Stomach (tissue), 9 donors: ENCODE measurements around the gene DLG4. TPM values are rescaled to one million over a fixed set of nuclear protein-coding genes. Genes with fewer than 3 reads are reported as not detected.

ENCODE experiments used
- DNase-seq, 2 donors: peaks; one replicate each; pipeline versions ENCODE4 v3.0.0 to v3.0.0-alpha.2; 2013 to 2019
- H3K27ac ChIP-seq, 5 donors: fragments of 200-600 bp in 4 of 5; sonication (generic) in 4 of 5; one replicate each; pipeline ENCODE4 v1.5.1; 2013 to 2019; ENCODE audit warnings: mild to moderate bottlenecking in 1 of 5, moderate library complexity in 1 of 5
- H3K27me3 ChIP-seq, 3 donors: fragments of 200-600 bp; sonication (generic); one replicate each; pipeline ENCODE4 v1.5.1; 2017 to 2019; ENCODE audit warnings: mixed run types in 1 of 3
- H3K36me3 ChIP-seq, 4 donors: fragments of 200-600 bp; sonication (generic); 1 replicate in 3 of 4; 2 replicates in 1 of 4; pipeline ENCODE4 v1.5.1; 2016 to 2019
- H3K4me1 ChIP-seq, 4 donors: fragments of 200-600 bp; sonication (generic); one replicate each; pipeline ENCODE4 v1.5.1; 2016 to 2019
- H3K4me3 ChIP-seq, 4 donors: fragments of 200-600 bp; sonication (generic) in 3 of 4; one replicate each; pipeline ENCODE4 v1.5.1; 2016 to 2019; ENCODE audit warnings: mild to moderate bottlenecking in 1 of 4
- H3K9me3 ChIP-seq, 4 donors: fragments of 200-600 bp; sonication (generic); one replicate each; pipeline ENCODE4 v1.5.1; 2016 to 2019
- CTCF ChIP-seq, 7 experiments: fragments of 450-650 bp in 4 of 7; fragments of 200-600 bp in 3 of 7; sonication (generic) in 3 of 7; IDR thresholded peaks; one replicate each; pipeline ENCODE4 v1.5.1; 2016 to 2019; ENCODE audit warnings: antibody characterized with exemption in 7 of 7, control low read depth in 2 of 7, mild to moderate bottlenecking in 1 of 7
- EP300 ChIP-seq: sonication (generic); formaldehyde crosslinking; IDR thresholded peaks from one replicate; pipeline ENCODE4 v1.6.1; 2017; ENCODE audit warnings: antibody characterized with exemption
- POLR2A ChIP-seq, 4 donors: fragments of 450-650 bp; IDR thresholded peaks; one replicate each; pipeline ENCODE4 v1.6.1; 2016; ENCODE audit warnings: antibody characterized with exemption in 4 of 4, control low read depth in 2 of 4, mild to moderate bottlenecking in 1 of 4, moderate library complexity in 1 of 4
- POLR2AphosphoS5 ChIP-seq, 3 donors: sonication (generic); formaldehyde crosslinking; IDR thresholded peaks; one replicate each; pipeline ENCODE4 v1.6.1; 2016; ENCODE audit warnings: antibody characterized with exemption in 3 of 3
- WGBS, 5 donors: extraction: QIAGEN DNeasy Blood & Tissue Kit in 3 of 5; methylation state at CpG; one replicate each; pipeline versions ENCODE4 v1.1.5 to v1.1.7; 2013 to 2018; 5-methylcytosine and 5-hydroxymethylcytosine counted together
- intact Hi-C: fragments of 100-400 bp; cut with DNase I; formaldehyde crosslinking; loops from one replicate; pipeline ENCODE4 v1.15.1; 2023; ENCODE audit warnings: low total_unique reads
- polyA plus RNA-seq, 3 donors: library from polyadenylated mRNA; stranded (reverse); fragments of 200-250 nt; gene quantifications; one replicate each; pipeline ENCODE4 v1.2.3, GENCODE V29; 2013
- total RNA-seq, 5 donors: library from RNA; depleted of rRNA; stranded (reverse); fragments of >200 nt; gene quantifications; one replicate each; pipeline versions ENCODE4 v1.1.0 to v1.2.3, GENCODE V29; 2014 to 2016
- donor health status: healthy with polysubstance abuse.
- donor health status: Bipolar disorder and iron deficiency.
- donor health status: healthy.

Gene DLG4
- total and polyA plus RNA-seq, 8 donors: 3.2 to 26.3 (median 8.8) TPM

DNA sequence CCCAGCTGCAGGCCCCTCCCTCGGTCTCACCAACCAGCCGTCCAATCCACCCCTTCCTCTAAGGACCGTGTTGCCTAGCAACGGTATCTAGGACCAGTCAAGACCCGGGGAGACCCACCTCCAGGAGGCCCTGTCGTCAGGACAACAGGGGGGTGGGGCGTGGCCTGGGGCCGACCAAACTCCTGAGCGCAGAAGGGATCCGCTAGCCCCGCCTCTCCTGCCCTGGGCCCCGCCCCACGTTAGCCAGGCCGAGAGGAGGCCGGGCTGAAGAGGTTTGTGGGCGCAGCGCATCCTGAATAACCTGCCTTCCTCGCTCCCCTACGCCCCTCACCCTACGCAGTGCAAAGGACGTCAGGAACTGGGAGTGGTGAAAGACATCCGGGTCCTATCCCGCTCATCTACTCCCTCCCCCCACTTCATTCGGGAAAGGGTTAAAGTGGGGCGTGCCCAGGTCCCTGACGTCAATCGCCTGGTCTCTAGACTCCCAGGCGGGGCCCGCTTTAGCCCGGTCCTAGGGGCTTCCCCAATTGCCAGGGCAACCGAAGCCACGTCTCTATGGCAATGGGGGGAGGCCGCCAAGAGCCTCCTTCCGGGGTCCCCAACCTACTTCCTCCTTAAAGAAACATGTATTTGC is 14.7 kb downstream of the DLG4 start:
- no peaks in the 10 kb centered on the region for H3K9me3 ChIP-seq
- peaks cover 0 to 18% (median 0%) of the 10 kb centered on the region in 3 donors for H3K27me3 ChIP-seq
- WGBS, 5 donors: 0 to 1% (median 0%) methylated on average over 33 to 34 of the region's 34 CpGs
- peak overlapping the region; percentile 40 to 83 (median 67) for H3K27ac ChIP-seq
- TF ChIP-seq CTCF (IDR thresholded peaks at IDR 0.05): no peak
- peak; percentile 35 for TF ChIP-seq EP300
- TF ChIP-seq POLR2A (IDR thresholded peaks at IDR 0.05): no peak
- peak in 1 of 3 donors; percentile 51 for TF ChIP-seq POLR2AphosphoS5 (IDR thresholded peaks at IDR 0.05)
- peak overlapping the region; percentile 43 to 58 (median 52) for H3K4me3 ChIP-seq
- H3K4me1 ChIP-seq: peaks cover 11 to 33% (median 16%) of the 10 kb centered on the region in 4 donors
- H3K36me3 ChIP-seq: peaks cover 7 to 39% (median 30%) of the 10 kb centered on the region in 4 donors
- DNase-seq: peak; percentile 80 to 96
- intact Hi-C loops: no loop called here

GRCh38 chr17:7204336-7204735 is 15.3 kb downstream of the DLG4 start:
- WGBS, 5 donors: 70 to 73% (median 71%) methylated on average over 15 of the region's 15 CpGs
- peak overlapping the region in 4 of 5 donors; percentile 40 to 83 (median 68) for H3K27ac ChIP-seq
- peak in 1 of 2 donors; percentile 68 for DNase-seq

GRCh38 chr17:7203391-7203790 is 16.2 kb downstream of the DLG4 start:
- Histone ChIP-seq H3K4me3 (no peak overlapping the region), H3K4me1 (peaks cover 11 to 33% (median 16%) of the 10 kb centered on the region in 4 donors), H3K36me3 (peaks cover 7 to 52% (median 30%) of the 10 kb centered on the region in 4 donors), H3K9me3 (no peaks in the 10 kb centered on the region), H3K27ac (no peak overlapping the region), H3K27me3 (peaks cover 0 to 8% (median 0%) of the 10 kb centered on the region in 3 donors)
- TF ChIP-seq POLR2AphosphoS5 (IDR thresholded peaks at IDR 0.05) (no peak), CTCF (IDR thresholded peaks at IDR 0.05) (no peak), POLR2A (IDR thresholded peaks at IDR 0.05) (no peak), EP300 (no peak)
- intact Hi-C loops: no loop called here
- peak in 1 of 2 donors; percentile 3 for DNase-seq
- 91 to 97% (median 93%) methylated on average over 13 to 16 of the region's 16 CpGs for WGBS, 5 donors

More at GRCh38 chr17:7204336-7204735, 15.3 kb downstream of the DLG4 start:
- Histone ChIP-seq H3K4me3 (peak overlapping the region; percentile 43 to 58 (median 52)), H3K36me3 (peaks cover 7 to 46% (median 30%) of the 10 kb centered on the region in 4 donors), H3K9me3 (no peaks in the 10 kb centered on the region), H3K27me3 (peaks cover 0 to 17% (median 0%) of the 10 kb centered on the region in 3 donors), H3K4me1 (peaks cover 11 to 33% (median 16%) of the 10 kb centered on the region in 4 donors)
- no peak for TF ChIP-seq POLR2A (IDR thresholded peaks at IDR 0.05)
- no peak for TF ChIP-seq EP300
- TF ChIP-seq POLR2AphosphoS5 (IDR thresholded peaks at IDR 0.05): no peak
- no peak for TF ChIP-seq CTCF (IDR thresholded peaks at IDR 0.05)
- intact Hi-C loops: no loop called here

DNA sequence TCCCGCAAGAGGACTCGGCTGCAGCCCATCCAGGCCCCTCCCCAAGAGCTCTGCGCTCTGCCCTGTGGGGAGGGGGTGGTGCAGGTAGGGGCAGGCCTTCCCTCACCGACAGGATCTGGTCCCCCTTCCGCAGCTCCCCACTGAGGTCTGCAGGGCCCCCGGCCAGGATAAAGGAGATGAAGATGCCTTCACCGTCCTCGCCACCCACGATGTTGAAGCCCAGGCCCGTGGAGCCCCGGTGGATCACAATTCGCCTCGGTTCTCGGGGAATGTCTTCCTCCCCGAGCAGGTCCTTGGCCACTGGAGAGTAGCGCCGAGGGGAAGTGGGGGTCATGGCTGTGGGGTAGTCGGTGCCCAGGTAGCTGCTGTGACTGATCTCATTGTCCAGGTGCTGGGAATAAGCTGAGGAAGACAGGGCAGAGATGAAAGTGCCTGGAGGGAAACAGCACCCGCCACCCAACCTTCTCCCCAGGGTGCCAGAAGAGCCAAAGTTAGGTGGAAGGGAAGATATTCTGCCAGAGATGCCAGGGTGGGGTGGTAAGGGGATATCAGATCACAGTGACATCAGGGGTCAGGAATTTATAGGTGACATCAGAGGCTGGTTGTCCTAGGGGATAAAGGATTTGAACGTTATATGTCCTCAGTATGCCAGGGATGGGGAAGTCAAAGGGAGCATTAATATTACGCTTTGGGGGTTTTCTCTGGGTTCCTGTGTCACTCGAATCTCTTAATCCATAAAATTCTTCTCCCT is 22.8 kb downstream of the DLG4 start:
- intact Hi-C loops: no loop called here
- no peak for DNase-seq
- H3K27ac ChIP-seq: no peak overlapping the region
- no peak overlapping the region for H3K4me3 ChIP-seq
- no peaks in the 10 kb centered on the region for H3K27me3 ChIP-seq
- no peaks in the 10 kb centered on the region for H3K4me1 ChIP-seq
- peaks cover 17 to 93% (median 65%) of the 10 kb centered on the region in 4 donors for H3K36me3 ChIP-seq
- no peaks in the 10 kb centered on the region for H3K9me3 ChIP-seq
- WGBS, 5 donors: 85 to 93% (median 91%) methylated on average over 8 to 22 of the region's 22 CpGs
- TF ChIP-seq EP300 (no peak), CTCF (IDR thresholded peaks at IDR 0.05) (no peak), POLR2AphosphoS5 (IDR thresholded peaks at IDR 0.05) (no peak), POLR2A (IDR thresholded peaks at IDR 0.05) (no peak)
